SK-N-SH (cell line): ENCODE measurements around the gene INPP5A. TPM values are rescaled to one million over a fixed set of nuclear protein-coding genes. Genes with fewer than 3 reads are reported as not detected.
A peak's percentile ranks its signal among the peaks of the same experiment; 100 is the strongest.

Source experiments
- CTCF ChIA-PET: fragments of 300-600, 350-600 bp; formaldehyde crosslinking; extraction: SDS; loops from one replicate; lab custom pipeline; 2021; lab: Yijun Ruan, JAX
- POLR2A ChIA-PET: fragments of 350-600 bp; sonication (Branson Sonifier 250); formaldehyde crosslinking; extraction: SDS; loops from one replicate; lab custom pipeline; 2020; ENCODE audit warnings: antibody characterized with exemption, inconsistent platforms; lab: Yijun Ruan, JAX
- DNase-seq: peaks from one replicate; pipeline ENCODE4 v3.0.0; 2012
- H2AFZ ChIP-seq: fragments of 200-600 bp; sonication (generic); 2 replicates; pipeline ENCODE4 v1.8.1; 2016; ENCODE audit warnings: antibody characterized with exemption, mild to moderate bottlenecking, low read depth
- H3F3A ChIP-seq: fragments of 200-600 bp; sonication (generic); replicated peaks from 2 replicates; pipeline ENCODE3; 2016; ENCODE audit warnings: antibody characterized with exemption, mild to moderate bottlenecking; ENCODE audit not compliant: insufficient read depth
- H3K27ac ChIP-seq, 2 experiments: fragments of 200-500 bp in 1 of 2; fragments of 200-600 bp in 1 of 2; sonication (Bioruptor generic) in 1 of 2; sonication (generic), shearing (Covaris generic) in 1 of 2; 2 replicates each; pipeline versions ENCODE4 v1.5.1 to v1.6.1; 2014 to 2016; ENCODE audit warnings: low read depth in 2 of 2, inconsistent platforms in 1 of 2, low read length in 1 of 2, mild to moderate bottlenecking in 1 of 2, mixed read lengths in 1 of 2
- H3K27me3 ChIP-seq: fragments of 200-600 bp; sonication (generic), shearing (Covaris generic); 2 replicates; pipeline ENCODE4 v1.6.1; 2016; ENCODE audit warnings: mixed run types; ENCODE audit not compliant: insufficient read depth
- H3K36me3 ChIP-seq, 2 experiments: fragments of 200-500 bp in 1 of 2; fragments of 200-600 bp in 1 of 2; sonication (Bioruptor generic) in 1 of 2; sonication (generic) in 1 of 2; replicated peaks in 1 of 2; 2 replicates each; pipeline versions ENCODE3 to v1.5.1; 2014 to 2016; ENCODE audit warnings: low read length in 1 of 2, mild to moderate bottlenecking in 1 of 2; ENCODE audit not compliant: insufficient read depth in 2 of 2, control insufficient read depth in 1 of 2
- H3K4me1 ChIP-seq, 2 experiments: fragments of 200-500 bp in 1 of 2; fragments of 200-600 bp in 1 of 2; sonication (Bioruptor generic) in 1 of 2; sonication (generic), shearing (Covaris generic) in 1 of 2; 2 replicates each; pipeline versions ENCODE4 v1.5.1 to v1.6.1; 2014 to 2016; ENCODE audit warnings: low read depth in 1 of 2, low read length in 1 of 2, mixed run types in 1 of 2; ENCODE audit not compliant: insufficient read depth in 2 of 2, control insufficient read depth in 1 of 2
- H3K4me2 ChIP-seq: fragments of 200-600 bp; sonication (generic), shearing (Covaris generic); 2 replicates; pipeline ENCODE4 v1.6.1; 2017; ENCODE audit warnings: mixed run types
- H3K4me3 ChIP-seq, 2 experiments: fragments of 200-500 bp in 1 of 2; fragments of 200-600 bp in 1 of 2; sonication (Bioruptor generic) in 1 of 2; sonication (generic), shearing (Covaris generic) in 1 of 2; 2 replicates each; pipeline versions ENCODE4 v1.5.1 to v1.8.1; 2014 to 2016; ENCODE audit warnings: low read depth in 2 of 2, inconsistent platforms in 1 of 2, low read length in 1 of 2, mild to moderate bottlenecking in 1 of 2, mixed read lengths in 1 of 2, moderate library complexity in 1 of 2
- H3K79me2 ChIP-seq: fragments of 200-600 bp; sonication (generic); 2 replicates; pipeline ENCODE4 v1.8.1; 2017; ENCODE audit warnings: mild to moderate bottlenecking; ENCODE audit not compliant: insufficient read depth
- H3K9ac ChIP-seq: fragments of 200-600 bp; sonication (generic); 2 replicates; pipeline ENCODE4 v1.6.1; 2017; ENCODE audit warnings: mixed run types
- H3K9me2 ChIP-seq: fragments of 200-600 bp; sonication (generic); 2 replicates; pipeline ENCODE4 v1.6.1; 2017; ENCODE audit warnings: mixed run types
- H3K9me3 ChIP-seq: fragments of 200-600 bp; sonication (generic); 2 replicates; pipeline ENCODE4 v1.6.1; 2017; ENCODE audit warnings: mixed run types, mild to moderate bottlenecking, moderate library complexity
- H4K20me1 ChIP-seq: fragments of 200-600 bp; sonication (generic); 2 replicates; pipeline ENCODE4 v1.6.1; 2017; ENCODE audit warnings: mild to moderate bottlenecking, mixed run types; ENCODE audit not compliant: insufficient read depth
- ELF1 ChIP-seq: IDR thresholded peaks from 2 replicates; pipeline ENCODE4 v1.4.0; 2012
- FOSL2 ChIP-seq: IDR thresholded peaks from 2 replicates; pipeline ENCODE4 v1.4.0; 2012; ENCODE audit warnings: low read depth, mild to moderate bottlenecking, moderate library complexity, borderline replicate concordance
- GABPA ChIP-seq: IDR thresholded peaks from 2 replicates; pipeline ENCODE4 v1.4.0; 2012; ENCODE audit warnings: low read depth, mild to moderate bottlenecking
- MXI1 ChIP-seq: IDR thresholded peaks from 2 replicates; pipeline ENCODE4 v1.6.1; 2012; ENCODE audit warnings: mild to moderate bottlenecking, low read depth, low read length, improper control_type of control experiment
- NRF1 ChIP-seq: IDR thresholded peaks from 2 replicates; pipeline ENCODE4 v1.6.1; 2012; ENCODE audit warnings: low read depth, mild to moderate bottlenecking, low read length
- RAD21 ChIP-seq: IDR thresholded peaks from 2 replicates; pipeline ENCODE4 v1.6.1; 2012; ENCODE audit warnings: mild to moderate bottlenecking, low read length
- WGBS: methylation state at CpG from one replicate; pipeline ENCODE4 v1.1.6; 2017; ENCODE audit warnings: low lambda C conversion rate; 5-methylcytosine and 5-hydroxymethylcytosine counted together
- polyA plus RNA-seq, 3 experiments: library from polyadenylated mRNA; depleted of rRNA; stranded (reverse); fragments of >200 nt; gene quantifications; 2 replicates each; pipeline ENCODE4 v1.2.3, GENCODE V29; 2012
- TF ChIP-seq, protein P1 (sequence below): IDR thresholded peaks from 2 replicates; pipeline ENCODE4 v1.4.0; 2012; ENCODE audit warnings: low read depth, borderline replicate concordance
- TF ChIP-seq, protein P2 (sequence below): fragments of 150-350 bp; IDR thresholded peaks from 2 replicates; pipeline ENCODE4 v1.6.1; 2017; ENCODE audit warnings: antibody characterized with exemption, low read length, low read depth, borderline replicate concordance
- TF ChIP-seq, protein P3 (sequence below): fragments of 150-350 bp; IDR thresholded peaks from 2 replicates; pipeline ENCODE4 v1.6.1; 2016; ENCODE audit warnings: mild to moderate bottlenecking, low read depth, low read length
- TF ChIP-seq, protein P4 (sequence below): IDR thresholded peaks from 2 replicates; pipeline ENCODE4 v1.6.1; 2012; ENCODE audit warnings: mild to moderate bottlenecking, low read depth, low read length, moderate library complexity

The INPP5A gene
- polyA plus RNA-seq, 1 of the 3 experiments (the other 2 are of a cell fraction), result 12.0 TPM

DNA sequence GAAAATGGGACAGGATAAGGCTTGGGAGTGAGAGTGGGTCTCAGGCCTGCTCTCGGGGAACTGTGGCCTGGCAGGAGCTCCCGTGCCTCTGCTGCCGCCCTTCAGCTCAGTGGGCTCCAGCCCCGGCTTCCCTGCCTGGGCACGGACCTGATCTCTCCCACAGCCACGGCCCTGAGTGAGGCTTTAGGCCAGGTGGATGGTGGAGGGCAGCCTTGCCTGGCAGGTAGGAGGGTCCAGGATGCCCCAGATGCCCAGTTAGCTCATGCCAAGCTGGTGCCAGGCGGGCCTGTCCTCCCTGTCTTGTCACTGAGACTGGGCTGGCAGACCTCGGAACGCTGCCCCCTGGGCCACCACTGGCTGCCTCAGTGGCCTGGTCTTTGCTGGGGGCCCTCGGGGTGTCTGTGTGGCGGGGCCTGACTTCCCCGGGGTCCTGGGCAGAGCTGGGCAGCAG lies 116.6 kb downstream of the INPP5A start:
- Histone ChIP-seq H3K27me3 (no peaks in the 10 kb centered on the region), H3K79me2 (no peaks in the 10 kb centered on the region), H3K9me2 (no peaks in the 10 kb centered on the region), H3K4me2 (no peak overlapping the region), H3K27ac (no peak overlapping the region), H3K4me1 (peaks cover 0 to 37% of the 10 kb centered on the region in 2 experiments; a peak in 1 of 4 replicates), H2AFZ (no peak overlapping the region), H3K36me3 (peaks cover 2 to 4% of the 10 kb centered on the region in 2 experiments), H3F3A (no peaks in the 10 kb centered on the region), H3K4me3 (no peak overlapping the region), H3K9me3 (no peaks in the 10 kb centered on the region), H3K9ac (no peak overlapping the region), H4K20me1 (peaks cover 5% of the 10 kb centered on the region; the same call in 1 of the 2 replicates)
- no CpG with 5 or more reads among the region's 12 CpGs for WGBS
- ChIA-PET CTCF (interaction anchor here (0.5 to 4.6 kb wide), 68 partner anchors 10 to 649 kb away, joined by 3 to 42 read pairs (median 4); no protein-coding TSS in a partner anchor), POLR2A (no interaction called here)
- TF ChIP-seq, protein P1, sequence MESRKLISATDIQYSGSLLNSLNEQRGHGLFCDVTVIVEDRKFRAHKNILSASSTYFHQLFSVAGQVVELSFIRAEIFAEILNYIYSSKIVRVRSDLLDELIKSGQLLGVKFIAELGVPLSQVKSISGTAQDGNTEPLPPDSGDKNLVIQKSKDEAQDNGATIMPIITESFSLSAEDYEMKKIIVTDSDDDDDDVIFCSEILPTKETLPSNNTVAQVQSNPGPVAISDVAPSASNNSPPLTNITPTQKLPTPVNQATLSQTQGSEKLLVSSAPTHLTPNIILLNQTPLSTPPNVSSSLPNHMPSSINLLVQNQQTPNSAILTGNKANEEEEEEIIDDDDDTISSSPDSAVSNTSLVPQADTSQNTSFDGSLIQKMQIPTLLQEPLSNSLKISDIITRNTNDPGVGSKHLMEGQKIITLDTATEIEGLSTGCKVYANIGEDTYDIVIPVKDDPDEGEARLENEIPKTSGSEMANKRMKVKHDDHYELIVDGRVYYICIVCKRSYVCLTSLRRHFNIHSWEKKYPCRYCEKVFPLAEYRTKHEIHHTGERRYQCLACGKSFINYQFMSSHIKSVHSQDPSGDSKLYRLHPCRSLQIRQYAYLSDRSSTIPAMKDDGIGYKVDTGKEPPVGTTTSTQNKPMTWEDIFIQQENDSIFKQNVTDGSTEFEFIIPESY, result no peak
- TF ChIP-seq FOSL2 (no peak), NRF1 (no peak), RAD21 (no peak), ELF1 (no peak), GABPA (no peak), MXI1 (no peak)
- TF ChIP-seq, protein P2, sequence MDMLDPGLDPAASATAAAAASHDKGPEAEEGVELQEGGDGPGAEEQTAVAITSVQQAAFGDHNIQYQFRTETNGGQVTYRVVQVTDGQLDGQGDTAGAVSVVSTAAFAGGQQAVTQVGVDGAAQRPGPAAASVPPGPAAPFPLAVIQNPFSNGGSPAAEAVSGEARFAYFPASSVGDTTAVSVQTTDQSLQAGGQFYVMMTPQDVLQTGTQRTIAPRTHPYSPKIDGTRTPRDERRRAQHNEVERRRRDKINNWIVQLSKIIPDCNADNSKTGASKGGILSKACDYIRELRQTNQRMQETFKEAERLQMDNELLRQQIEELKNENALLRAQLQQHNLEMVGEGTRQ, result no peak
- TF ChIP-seq, protein P3, sequence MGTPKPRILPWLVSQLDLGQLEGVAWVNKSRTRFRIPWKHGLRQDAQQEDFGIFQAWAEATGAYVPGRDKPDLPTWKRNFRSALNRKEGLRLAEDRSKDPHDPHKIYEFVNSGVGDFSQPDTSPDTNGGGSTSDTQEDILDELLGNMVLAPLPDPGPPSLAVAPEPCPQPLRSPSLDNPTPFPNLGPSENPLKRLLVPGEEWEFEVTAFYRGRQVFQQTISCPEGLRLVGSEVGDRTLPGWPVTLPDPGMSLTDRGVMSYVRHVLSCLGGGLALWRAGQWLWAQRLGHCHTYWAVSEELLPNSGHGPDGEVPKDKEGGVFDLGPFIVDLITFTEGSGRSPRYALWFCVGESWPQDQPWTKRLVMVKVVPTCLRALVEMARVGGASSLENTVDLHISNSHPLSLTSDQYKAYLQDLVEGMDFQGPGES, result no peak
- TF ChIP-seq, protein P4, sequence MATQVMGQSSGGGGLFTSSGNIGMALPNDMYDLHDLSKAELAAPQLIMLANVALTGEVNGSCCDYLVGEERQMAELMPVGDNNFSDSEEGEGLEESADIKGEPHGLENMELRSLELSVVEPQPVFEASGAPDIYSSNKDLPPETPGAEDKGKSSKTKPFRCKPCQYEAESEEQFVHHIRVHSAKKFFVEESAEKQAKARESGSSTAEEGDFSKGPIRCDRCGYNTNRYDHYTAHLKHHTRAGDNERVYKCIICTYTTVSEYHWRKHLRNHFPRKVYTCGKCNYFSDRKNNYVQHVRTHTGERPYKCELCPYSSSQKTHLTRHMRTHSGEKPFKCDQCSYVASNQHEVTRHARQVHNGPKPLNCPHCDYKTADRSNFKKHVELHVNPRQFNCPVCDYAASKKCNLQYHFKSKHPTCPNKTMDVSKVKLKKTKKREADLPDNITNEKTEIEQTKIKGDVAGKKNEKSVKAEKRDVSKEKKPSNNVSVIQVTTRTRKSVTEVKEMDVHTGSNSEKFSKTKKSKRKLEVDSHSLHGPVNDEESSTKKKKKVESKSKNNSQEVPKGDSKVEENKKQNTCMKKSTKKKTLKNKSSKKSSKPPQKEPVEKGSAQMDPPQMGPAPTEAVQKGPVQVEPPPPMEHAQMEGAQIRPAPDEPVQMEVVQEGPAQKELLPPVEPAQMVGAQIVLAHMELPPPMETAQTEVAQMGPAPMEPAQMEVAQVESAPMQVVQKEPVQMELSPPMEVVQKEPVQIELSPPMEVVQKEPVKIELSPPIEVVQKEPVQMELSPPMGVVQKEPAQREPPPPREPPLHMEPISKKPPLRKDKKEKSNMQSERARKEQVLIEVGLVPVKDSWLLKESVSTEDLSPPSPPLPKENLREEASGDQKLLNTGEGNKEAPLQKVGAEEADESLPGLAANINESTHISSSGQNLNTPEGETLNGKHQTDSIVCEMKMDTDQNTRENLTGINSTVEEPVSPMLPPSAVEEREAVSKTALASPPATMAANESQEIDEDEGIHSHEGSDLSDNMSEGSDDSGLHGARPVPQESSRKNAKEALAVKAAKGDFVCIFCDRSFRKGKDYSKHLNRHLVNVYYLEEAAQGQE, result no peak
- peak; percentile 66 for DNase-seq
